Neural cell (in vitro differentiated cells): ENCODE results near the gene CNGA3. TPM values are rescaled to one million over a fixed set of nuclear protein-coding genes. Genes with fewer than 3 reads are reported as not detected.
"Not testable (repeated sequence)": the region's sequence is repeated elsewhere in the genome, so short reads cannot be mapped to it uniquely, and the experiment has no call there.

Source experiments
- H2AFZ ChIP-seq: fragments of 200-600, 300-800 bp; sonication (generic), shearing (Covaris generic); 2 replicates; pipeline ENCODE4 v1.6.0; 2014; ENCODE audit warnings: low read depth, mild to moderate bottlenecking, antibody characterized with exemption, low read length, moderate library complexity
- H3F3A ChIP-seq: fragments of 200-600 bp; shearing (Covaris generic); 2 replicates; pipeline ENCODE4 v1.6.1; 2016; ENCODE audit warnings: mild to moderate bottlenecking, moderate library complexity, mixed read lengths, antibody characterized with exemption, low read length; ENCODE audit not compliant: insufficient read depth, poor library complexity, severe bottlenecking
- H3K27ac ChIP-seq: fragments of 200-600, 300-800 bp; sonication (generic), shearing (Covaris generic); 2 replicates; pipeline ENCODE4 v1.5.1; 2014; ENCODE audit warnings: mild to moderate bottlenecking, low read length, moderate library complexity
- H3K27me3 ChIP-seq: fragments of 300-800, 200-600 bp; sonication (generic), shearing (Covaris generic); 2 replicates; pipeline ENCODE4 v1.6.0; 2014; ENCODE audit warnings: mild to moderate bottlenecking, low read depth, low read length, moderate library complexity; ENCODE audit not compliant: insufficient read depth
- H3K36me3 ChIP-seq: fragments of 300-800, 200-600 bp; sonication (generic), shearing (Covaris generic); 2 replicates; pipeline ENCODE4 v1.5.1; 2014; ENCODE audit warnings: mild to moderate bottlenecking, antibody characterized with exemption, low read length, moderate library complexity; ENCODE audit not compliant: insufficient read depth
- H3K4me2 ChIP-seq: fragments of 300-800, 200-600 bp; sonication (generic), shearing (Covaris generic); 2 replicates; pipeline ENCODE4 v1.6.0; 2014; ENCODE audit warnings: mild to moderate bottlenecking, low read length
- H3K4me3 ChIP-seq: fragments of 300-800, 200-600 bp; sonication (generic), shearing (Covaris generic); 2 replicates; pipeline ENCODE4 v1.5.1; 2014; ENCODE audit warnings: mild to moderate bottlenecking, low read length, moderate library complexity
- H3K79me2 ChIP-seq: fragments of 200-600 bp; shearing (Covaris generic); replicated peaks from 2 replicates; pipeline ENCODE4 v1.6.0; 2014; ENCODE audit warnings: mild to moderate bottlenecking, low read length, moderate library complexity; ENCODE audit not compliant: insufficient read depth
- H3K9ac ChIP-seq: fragments of 300-800, 200-600 bp; sonication (generic), shearing (Covaris generic); 2 replicates; pipeline ENCODE4 v1.6.1; 2016; ENCODE audit warnings: mild to moderate bottlenecking, low read length, mixed read lengths
- H3K9me2 ChIP-seq: fragments of 200-600 bp; shearing (Covaris generic); 2 replicates; pipeline ENCODE4 v1.6.1; 2016; ENCODE audit warnings: mild to moderate bottlenecking, low read length, mixed read lengths; ENCODE audit not compliant: insufficient read depth
- H3K9me3 ChIP-seq: fragments of 200-600, 300-800 bp; sonication (generic), shearing (Covaris generic); 2 replicates; pipeline ENCODE4 v1.6.1; 2016; ENCODE audit warnings: mild to moderate bottlenecking, mixed run types, low read length, moderate library complexity, mixed read lengths
- H4K20me1 ChIP-seq: fragments of 200-600 bp; shearing (Covaris generic); 2 replicates; pipeline ENCODE4 v1.6.1; 2016; ENCODE audit warnings: mild to moderate bottlenecking, mixed run types; ENCODE audit not compliant: insufficient read depth
- CTCF ChIP-seq: fragments of 450-650 bp; IDR thresholded peaks from 2 replicates; pipeline ENCODE4 v1.5.1; 2014; ENCODE audit warnings: antibody characterized with exemption, mild to moderate bottlenecking, moderate library complexity; ENCODE audit not compliant: poor library complexity, severe bottlenecking
- EP300 ChIP-seq: fragments of 450-650 bp; conservative IDR thresholded peaks from 2 replicates; pipeline ENCODE4 v1.6.1; 2014; ENCODE audit warnings: antibody characterized with exemption, mild to moderate bottlenecking, moderate library complexity; ENCODE audit not compliant: poor library complexity, severe bottlenecking
- EZH2 ChIP-seq: fragments of 200-600, 300-800 bp; shearing (Covaris generic), sonication (generic); IDR thresholded peaks from 2 replicates; pipeline ENCODE4 v1.6.1; 2014; ENCODE audit warnings: antibody characterized with exemption, low read length, borderline replicate concordance, mild to moderate bottlenecking; ENCODE audit not compliant: insufficient read depth, poor library complexity, severe bottlenecking
- MXI1 ChIP-seq: fragments of 450-650 bp; conservative IDR thresholded peaks from 2 replicates; pipeline ENCODE4 v1.6.1; 2014; ENCODE audit warnings: antibody characterized with exemption, mild to moderate bottlenecking; ENCODE audit not compliant: poor library complexity, severe bottlenecking
- POLR2AphosphoS5 ChIP-seq: IDR thresholded peaks from 2 replicates; pipeline ENCODE4 v1.6.1; 2012
- RAD21 ChIP-seq: fragments of 450-650 bp; conservative IDR thresholded peaks from 2 replicates; pipeline ENCODE4 v1.6.1; 2014; ENCODE audit warnings: antibody characterized with exemption, mild to moderate bottlenecking, moderate library complexity
- REST ChIP-seq: IDR thresholded peaks from 2 replicates; pipeline ENCODE4 v1.6.1; 2012; ENCODE audit warnings: borderline replicate concordance
- SMC3 ChIP-seq: fragments of 450-650 bp; conservative IDR thresholded peaks from 2 replicates; pipeline ENCODE4 v1.6.1; 2014; ENCODE audit warnings: antibody characterized with exemption, mild to moderate bottlenecking, moderate library complexity; ENCODE audit not compliant: poor library complexity
- TAF1 ChIP-seq: IDR thresholded peaks from 2 replicates; pipeline ENCODE4 v1.6.1; 2012; ENCODE audit warnings: low read depth
- polyA plus RNA-seq: library from polyadenylated mRNA; depleted of rRNA; stranded (reverse); fragments of >200 nt; gene quantifications from 2 replicates; pipeline ENCODE4 v1.2.3, GENCODE V29; 2014

The CNGA3 gene
- polyA plus RNA-seq, 1 donor from 2014 or later = 0.64 TPM

GRCh38 chr2:98300141-98300874, 45.9 kb upstream of the CNGA3 start:
- Histone ChIP-seq H3K36me3 (no peaks in the 10 kb centered on the region), H3K9me2 (no peaks in the 10 kb centered on the region), H3K27me3 (no peaks in the 10 kb centered on the region), H2AFZ (no peak overlapping the region), H3K4me2 (no peak overlapping the region), H3K79me2 (no peaks in the 10 kb centered on the region), H3F3A (no peaks in the 10 kb centered on the region), H3K9ac (no peak overlapping the region), H3K4me3 (no peak overlapping the region), H3K9me3 (no peaks in the 10 kb centered on the region), H3K27ac (no peak overlapping the region), H4K20me1 (no peaks in the 10 kb centered on the region)
- TF ChIP-seq TAF1 (no peak), POLR2AphosphoS5 (no peak), EZH2 (no peak), RAD21 (no peak), SMC3 (no peak), MXI1 (no peak), CTCF (no peak)

- H3K36me3 ChIP-seq = no peaks in the 10 kb centered on the region
- no peak overlapping the region for H3K4me2 ChIP-seq
- no peaks in the 10 kb centered on the region for H4K20me1 ChIP-seq
- no peak overlapping the region for H3K9ac ChIP-seq
- H3F3A ChIP-seq = no peaks in the 10 kb centered on the region
- no peak for TF ChIP-seq EZH2
- H3K4me3 ChIP-seq = no peak overlapping the region
- no peaks in the 10 kb centered on the region for H3K27me3 ChIP-seq
- H3K79me2 ChIP-seq = no peaks in the 10 kb centered on the region
- no peaks in the 10 kb centered on the region for H3K9me2 ChIP-seq
- no peaks in the 10 kb centered on the region for H3K9me3 ChIP-seq
- H2AFZ ChIP-seq = no peak overlapping the region
- no peak overlapping the region for H3K27ac ChIP-seq
Observed at GRCh38 chr2:98301469-98301868, 44.8 kb upstream of the CNGA3 start.

- not testable (repeated sequence) for H3K27me3 ChIP-seq, H3K9me2 ChIP-seq, H3K27ac ChIP-seq, H3K4me2 ChIP-seq, H3K9ac ChIP-seq, H3K36me3 ChIP-seq, H3K79me2 ChIP-seq, H4K20me1 ChIP-seq, H3K9me3 ChIP-seq, H2AFZ ChIP-seq, H3F3A ChIP-seq, H3K4me3 ChIP-seq
Observed at GRCh38 chr2:98307131-98307696, 39.0 kb upstream of the CNGA3 start.

GRCh38 chr2:98308068-98308467, 38.2 kb upstream of the CNGA3 start:
- H3K4me2 ChIP-seq = no peak overlapping the region
- no peaks in the 10 kb centered on the region for H3K79me2 ChIP-seq
- H3K9ac ChIP-seq = no peak overlapping the region
- H3K9me2 ChIP-seq = no peaks in the 10 kb centered on the region
- H2AFZ ChIP-seq = no peak overlapping the region
- no peaks in the 10 kb centered on the region for H3K27me3 ChIP-seq
- no peaks in the 10 kb centered on the region for H3K9me3 ChIP-seq
- H3K4me3 ChIP-seq = no peak overlapping the region
- no peaks in the 10 kb centered on the region for H4K20me1 ChIP-seq
- no peaks in the 10 kb centered on the region for H3F3A ChIP-seq
- H3K27ac ChIP-seq = no peak overlapping the region
- H3K36me3 ChIP-seq = no peaks in the 10 kb centered on the region
- TF ChIP-seq EP300 = no peak
- TF ChIP-seq SMC3 = no peak
- no peak for TF ChIP-seq POLR2AphosphoS5
- no peak for TF ChIP-seq TAF1
- no peak for TF ChIP-seq REST
- no peak for TF ChIP-seq RAD21
- no peak for TF ChIP-seq MXI1
- TF ChIP-seq CTCF = no peak
